Testis (tissue), 3 donors: ENCODE measurements around the gene PROM2. TPM values are rescaled to one million over a fixed set of nuclear protein-coding genes. Genes with fewer than 3 reads are reported as not detected.

ENCODE experiments used
- DNase-seq: peaks from one replicate; pipeline ENCODE4 v3.0.0-alpha.2; 2019
- H3K27ac ChIP-seq, 2 donors: fragments of 200-600 bp; sonication (generic); one replicate each; pipeline ENCODE4 v1.5.1; 2019
- H3K27me3 ChIP-seq: fragments of 200-600 bp; sonication (generic); one replicate; pipeline ENCODE4 v1.5.1; 2019
- H3K36me3 ChIP-seq: fragments of 200-600 bp; sonication (generic); one replicate; pipeline ENCODE4 v1.5.1; 2017; ENCODE audit warnings: low read depth; ENCODE audit errors: missing control alignments
- H3K4me1 ChIP-seq: fragments of 200-600 bp; sonication (generic); one replicate; pipeline ENCODE4 v1.5.1; 2019
- H3K4me3 ChIP-seq, 2 donors: fragments of 200-600 bp; sonication (generic); one replicate each; pipeline ENCODE4 v1.5.1; 2017 to 2019
- H3K9me3 ChIP-seq: fragments of 200-600 bp; sonication (generic); one replicate; pipeline ENCODE4 v1.5.1; 2017
- POLR2A ChIP-seq: fragments of 450-650 bp; IDR thresholded peaks from one replicate; pipeline ENCODE4 v1.6.1; 2017; ENCODE audit warnings: antibody characterized with exemption, mild to moderate bottlenecking, moderate library complexity
- WGBS, 2 donors: methylation state at CpG; one replicate each; pipeline ENCODE4 v1.1.5; 2018; 5-methylcytosine and 5-hydroxymethylcytosine counted together
- intact Hi-C: fragments of 100-400 bp; cut with DNase I; formaldehyde crosslinking; loops from one replicate; pipeline ENCODE4 v1.15.1; 2023; ENCODE audit warnings: low total_unique reads
- polyA plus RNA-seq: library from polyadenylated mRNA; stranded (reverse); fragments of 350-450 nt; fragmentation: Illumina TruSeq; extraction: RNeasy Lipid Tissue Mini Kit (QIAGEN cat#74804); gene quantifications from one replicate; pipeline ENCODE4 v1.2.3, GENCODE V29; 2014; ENCODE audit warnings: low read depth, low replicate concordance; ENCODE audit not compliant: insufficient read depth
- total RNA-seq, 2 donors: library from RNA; depleted of rRNA; stranded (reverse); fragments of >200 nt; gene quantifications; one replicate each; pipeline ENCODE4 v1.2.3, GENCODE V29; 2016
- TF ChIP-seq, protein P1 (sequence below), 3 experiments: fragments of 450-650 bp in 2 of 3; fragments of 200-600 bp in 1 of 3; sonication (generic) in 1 of 3; IDR thresholded peaks; one replicate each; pipeline ENCODE4 v1.5.1; 2016 to 2019; ENCODE audit warnings: antibody characterized with exemption in 3 of 3, mild to moderate bottlenecking in 2 of 3, moderate library complexity in 1 of 3

The PROM2 gene
- total and polyA plus RNA-seq, 3 donors from 2014 or later: 1.3 to 2.4 (median 2.1) TPM

DNA sequence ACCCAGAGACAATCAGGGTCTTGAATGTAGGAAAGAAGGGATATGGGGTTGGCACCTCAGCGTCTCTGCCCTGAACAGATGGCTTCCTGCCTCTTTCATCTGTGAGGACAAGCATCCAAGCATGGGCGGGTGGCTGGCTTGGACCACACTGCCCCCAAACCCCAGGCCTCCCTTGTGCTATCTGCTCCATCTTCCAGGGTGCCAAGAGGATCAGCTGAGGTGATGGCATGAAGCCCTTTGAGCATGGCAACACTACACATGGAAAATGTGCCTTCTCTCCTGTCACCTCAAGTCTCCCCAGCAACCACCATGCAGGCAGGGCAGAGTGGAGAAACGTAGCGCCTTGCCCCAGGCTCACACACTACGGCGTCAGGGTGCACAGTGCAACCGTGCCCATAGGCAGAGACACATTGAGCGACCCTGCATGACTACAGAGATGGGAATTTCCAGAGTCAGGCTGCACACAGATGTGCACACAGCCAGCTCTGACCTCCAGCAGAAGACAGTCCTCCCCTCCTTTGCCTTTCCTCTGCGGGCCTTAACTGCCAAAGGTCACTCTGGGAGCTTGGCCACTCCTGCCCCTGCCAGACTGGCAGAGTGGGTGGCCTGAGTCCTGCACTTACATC is 24.4 kb downstream of the PROM2 start:
- H3K27me3 ChIP-seq: no peaks in the 10 kb centered on the region
- WGBS, 2 donors: 91 to 95% methylated on average over 9 of the region's 9 CpGs
- intact Hi-C loops: no loop called here
- H3K4me1 ChIP-seq: no peaks in the 10 kb centered on the region
- no peak for DNase-seq
- TF ChIP-seq, protein P1, sequence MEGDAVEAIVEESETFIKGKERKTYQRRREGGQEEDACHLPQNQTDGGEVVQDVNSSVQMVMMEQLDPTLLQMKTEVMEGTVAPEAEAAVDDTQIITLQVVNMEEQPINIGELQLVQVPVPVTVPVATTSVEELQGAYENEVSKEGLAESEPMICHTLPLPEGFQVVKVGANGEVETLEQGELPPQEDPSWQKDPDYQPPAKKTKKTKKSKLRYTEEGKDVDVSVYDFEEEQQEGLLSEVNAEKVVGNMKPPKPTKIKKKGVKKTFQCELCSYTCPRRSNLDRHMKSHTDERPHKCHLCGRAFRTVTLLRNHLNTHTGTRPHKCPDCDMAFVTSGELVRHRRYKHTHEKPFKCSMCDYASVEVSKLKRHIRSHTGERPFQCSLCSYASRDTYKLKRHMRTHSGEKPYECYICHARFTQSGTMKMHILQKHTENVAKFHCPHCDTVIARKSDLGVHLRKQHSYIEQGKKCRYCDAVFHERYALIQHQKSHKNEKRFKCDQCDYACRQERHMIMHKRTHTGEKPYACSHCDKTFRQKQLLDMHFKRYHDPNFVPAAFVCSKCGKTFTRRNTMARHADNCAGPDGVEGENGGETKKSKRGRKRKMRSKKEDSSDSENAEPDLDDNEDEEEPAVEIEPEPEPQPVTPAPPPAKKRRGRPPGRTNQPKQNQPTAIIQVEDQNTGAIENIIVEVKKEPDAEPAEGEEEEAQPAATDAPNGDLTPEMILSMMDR (IDR thresholded peaks at IDR 0.05): no peak
- no peak for TF ChIP-seq POLR2A
- H3K36me3 ChIP-seq: no peaks in the 10 kb centered on the region
- no peak overlapping the region for H3K27ac ChIP-seq
- no peaks in the 10 kb centered on the region for H3K9me3 ChIP-seq
- no peak overlapping the region for H3K4me3 ChIP-seq

DNA sequence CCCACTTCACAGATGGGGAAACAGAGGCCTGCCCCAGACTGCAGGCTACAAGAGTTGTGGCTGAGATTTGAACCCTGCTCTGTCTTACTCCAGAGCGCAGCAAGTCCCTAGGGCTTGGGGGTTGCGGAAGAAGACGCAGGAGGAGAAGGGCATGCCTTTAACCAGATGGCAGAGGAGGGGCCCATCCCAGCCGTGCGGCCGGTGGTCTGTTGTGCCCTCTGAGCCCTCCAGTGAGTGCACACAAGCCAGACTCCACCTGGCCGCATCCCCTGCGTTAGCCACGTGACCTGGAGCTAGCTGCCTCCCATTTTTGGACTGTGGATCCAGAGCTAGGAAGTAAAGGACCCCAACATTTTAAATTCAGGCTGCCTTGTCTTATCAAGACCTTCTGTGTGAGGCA is 25.7 kb downstream of the PROM2 start:
- 68 to 86% methylated on average over 7 to 9 of the region's 9 CpGs for WGBS, 2 donors
- DNase-seq: no peak
- intact Hi-C loops: no loop called here
- no peaks in the 10 kb centered on the region for H3K9me3 ChIP-seq
- no peak overlapping the region for H3K27ac ChIP-seq
- TF ChIP-seq POLR2A: no peak
- TF ChIP-seq, protein P1 (IDR thresholded peaks at IDR 0.05): no peak
- no peaks in the 10 kb centered on the region for H3K4me1 ChIP-seq
- H3K27me3 ChIP-seq: no peaks in the 10 kb centered on the region
- no peaks in the 10 kb centered on the region for H3K36me3 ChIP-seq
- no peak overlapping the region for H3K4me3 ChIP-seq

DNA sequence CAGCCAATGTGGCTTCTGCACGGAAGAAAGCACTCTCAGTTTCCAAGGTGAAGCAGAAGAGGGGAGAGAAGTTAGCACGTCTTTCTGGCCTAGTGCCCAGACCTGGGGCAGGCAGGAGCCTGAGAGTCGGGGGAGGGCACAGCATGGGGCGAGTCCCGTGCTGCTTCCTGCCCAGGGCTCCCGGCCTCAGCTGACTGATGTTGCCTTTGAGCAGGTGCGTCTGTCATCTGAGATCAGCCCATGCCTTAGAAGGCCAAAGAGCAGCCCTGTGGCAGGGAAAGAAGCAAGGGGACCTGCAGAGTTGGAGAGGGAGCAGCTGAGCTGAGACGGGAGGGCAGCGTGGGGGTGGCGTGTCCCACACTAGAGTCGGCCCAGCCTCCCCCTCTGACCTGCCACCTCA is 26.2 kb downstream of the PROM2 start:
- 31 to 42% methylated on average over 6 to 11 of the region's 11 CpGs for WGBS, 2 donors
- H3K4me1 ChIP-seq: no peaks in the 10 kb centered on the region
- H3K36me3 ChIP-seq: no peaks in the 10 kb centered on the region
- no peaks in the 10 kb centered on the region for H3K27me3 ChIP-seq
- no peak overlapping the region for H3K27ac ChIP-seq
- TF ChIP-seq, protein P1 (IDR thresholded peaks at IDR 0.05): no peak
- no peak for TF ChIP-seq POLR2A
- no peaks in the 10 kb centered on the region for H3K9me3 ChIP-seq
- DNase-seq: peak; percentile 38
- no peak overlapping the region for H3K4me3 ChIP-seq
- intact Hi-C loops: no loop called here

DNA sequence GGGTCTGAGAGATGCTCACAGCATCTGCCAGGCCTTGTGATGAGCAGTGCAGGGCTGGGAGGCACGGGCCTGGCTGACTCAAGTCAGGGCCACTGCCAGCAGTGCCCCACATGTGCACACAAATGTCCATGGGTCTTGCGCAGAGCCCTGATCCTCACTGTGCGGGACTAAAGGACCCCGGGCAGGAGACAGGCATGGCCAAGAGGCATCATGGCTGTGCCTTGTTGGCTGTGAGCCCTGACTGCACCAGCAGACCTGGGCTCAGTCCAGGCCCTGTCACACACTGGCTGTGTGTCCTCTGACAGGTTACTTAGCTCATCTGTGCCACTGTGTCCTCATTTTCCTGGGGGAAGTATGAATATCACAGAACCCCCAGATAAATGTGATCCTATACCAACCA is 26.9 kb downstream of the PROM2 start:
- H3K4me1 ChIP-seq: no peaks in the 10 kb centered on the region

More for the DNA sequence above, 26.9 kb downstream of the PROM2 start:
- Histone ChIP-seq H3K9me3 (no peaks in the 10 kb centered on the region), H3K27ac (no peak overlapping the region), H3K4me3 (no peak overlapping the region), H3K36me3 (no peaks in the 10 kb centered on the region), H3K27me3 (no peaks in the 10 kb centered on the region)
- intact Hi-C loops: no loop called here
- TF ChIP-seq POLR2A: no peak
- TF ChIP-seq, protein P1 (IDR thresholded peaks at IDR 0.05): no peak
- no peak for DNase-seq
- WGBS, 2 donors: 94 to 100% methylated on average over 3 to 4 of the region's 4 CpGs
